HG03457 (cell line): ENCODE data around the gene DYNC2I2.

Experiments
- ATAC-seq: cut with Tn5 transposase; IDR thresholded peaks from one replicate; pipeline ENCODE4 v1.9.1; 2021; ENCODE audit warnings: moderate number of reproducible peaks; ENCODE audit not compliant: unreplicated experiment

Gene DYNC2I2

GRCh38 chr9:128636556-128637530 is 19.8 kb downstream of the DYNC2I2 start:
- no peak for ATAC-seq

- ATAC-seq, result no peak
Measured at GRCh38 chr9:128636024-128636390, 20.6 kb downstream of the DYNC2I2 start.

GRCh38 chr9:128635266-128636023 is 21.2 kb downstream of the DYNC2I2 start:
- ATAC-seq, result no peak

- ATAC-seq, result no peak
Measured at GRCh38 chr9:128634651-128635262, 21.9 kb downstream of the DYNC2I2 start.

GRCh38 chr9:128634111-128634510 is 22.5 kb downstream of the DYNC2I2 start:
- ATAC-seq, result no peak

- no peak for ATAC-seq
Measured at GRCh38 chr9:128633601-128634000, 23.0 kb downstream of the DYNC2I2 start.

GRCh38 chr9:128633057-128633456 is 23.6 kb downstream of the DYNC2I2 start:
- ATAC-seq, result no peak

- no peak for ATAC-seq
Measured at GRCh38 chr9:128632486-128632885, 24.2 kb downstream of the DYNC2I2 start.

- ATAC-seq, result no peak
Measured at GRCh38 chr9:128632066-128632465, 24.6 kb downstream of the DYNC2I2 start.

GRCh38 chr9:128631636-128632035 is 25.0 kb downstream of the DYNC2I2 start:
- no peak for ATAC-seq

- no peak for ATAC-seq
Measured at GRCh38 chr9:128629852-128630545, 26.6 kb downstream of the DYNC2I2 start.

- ATAC-seq, result no peak
Measured at GRCh38 chr9:128629136-128629535, 27.5 kb downstream of the DYNC2I2 start.

- no peak for ATAC-seq
Measured at GRCh38 chr9:128628471-128629048, 28.1 kb downstream of the DYNC2I2 start.

- ATAC-seq, result no peak
Measured at GRCh38 chr9:128627906-128628305, 28.7 kb downstream of the DYNC2I2 start.

GRCh38 chr9:128627127-128627715 is 29.4 kb downstream of the DYNC2I2 start:
- ATAC-seq, result no peak

- no peak for ATAC-seq
Measured at GRCh38 chr9:128626181-128626580, 30.5 kb downstream of the DYNC2I2 start.

GRCh38 chr9:128625391-128626146 is 31.1 kb downstream of the DYNC2I2 start:
- ATAC-seq, result no peak

GRCh38 chr9:128624566-128624965 is 32.1 kb downstream of the DYNC2I2 start:
- no peak for ATAC-seq

- ATAC-seq, result no peak
Measured at GRCh38 chr9:128621730-128622455, 34.8 kb downstream of the DYNC2I2 start.
